GM12878 (cell line): Measurements from ENCODE around the gene KCNV2.

Experiments
- CBX3 ChIP-seq: fragments of 200-600 bp; sonication (generic); IDR thresholded peaks from 2 replicates; pipeline ENCODE4 v1.6.1; 2016; ENCODE audit warnings: low read depth, borderline replicate concordance
- ETV6 ChIP-seq, 2 experiments: fragments of 450-650 bp in 1 of 2; IDR thresholded peaks in 1 of 2; conservative IDR thresholded peaks in 1 of 2; 2 replicates each; pipeline ENCODE4 v1.6.1; 2014; ENCODE audit warnings: antibody characterized with exemption in 1 of 2, borderline replicate concordance in 1 of 2, low read depth in 1 of 2, mild to moderate bottlenecking in 1 of 2, moderate library complexity in 1 of 2
- MYC ChIP-seq: IDR thresholded peaks from 2 replicates; pipeline ENCODE4 v1.6.1; 2011; ENCODE audit warnings: mild to moderate bottlenecking, low read length, moderate library complexity, inconsistent platforms; ENCODE audit not compliant: insufficient read depth, insufficient replicate concordance, insufficient read length, severe bottlenecking
- PAX5 ChIP-seq: IDR thresholded peaks from 2 replicates; pipeline ENCODE4 v1.6.1; 2011; ENCODE audit warnings: low read depth, low read length, borderline replicate concordance
- SPI1 ChIP-seq: IDR thresholded peaks from 2 replicates; pipeline ENCODE4 v1.6.1; 2011; ENCODE audit warnings: low read depth, mild to moderate bottlenecking, low read length, moderate library complexity, borderline replicate concordance; ENCODE audit not compliant: insufficient read depth
- ZNF592 ChIP-seq: fragments of 450-650 bp; IDR thresholded peaks from 2 replicates; pipeline ENCODE4 v1.6.1; 2017; ENCODE audit warnings: mild to moderate bottlenecking, moderate library complexity
- TF ChIP-seq, protein P1 (sequence below), 3 experiments: IDR thresholded peaks in 2 of 3; conservative IDR thresholded peaks in 1 of 3; 2 replicates each; pipeline ENCODE4 v1.5.1; 2011; ENCODE audit warnings: low read depth in 3 of 3, low read length in 3 of 3, mild to moderate bottlenecking in 3 of 3, control low read depth in 2 of 3, moderate library complexity in 2 of 3, inconsistent platforms in 1 of 3, mixed read lengths in 1 of 3; ENCODE audit not compliant: control insufficient read depth in 2 of 3, insufficient read depth in 1 of 3; ENCODE audit errors: extremely low read depth in 1 of 3

DNA sequence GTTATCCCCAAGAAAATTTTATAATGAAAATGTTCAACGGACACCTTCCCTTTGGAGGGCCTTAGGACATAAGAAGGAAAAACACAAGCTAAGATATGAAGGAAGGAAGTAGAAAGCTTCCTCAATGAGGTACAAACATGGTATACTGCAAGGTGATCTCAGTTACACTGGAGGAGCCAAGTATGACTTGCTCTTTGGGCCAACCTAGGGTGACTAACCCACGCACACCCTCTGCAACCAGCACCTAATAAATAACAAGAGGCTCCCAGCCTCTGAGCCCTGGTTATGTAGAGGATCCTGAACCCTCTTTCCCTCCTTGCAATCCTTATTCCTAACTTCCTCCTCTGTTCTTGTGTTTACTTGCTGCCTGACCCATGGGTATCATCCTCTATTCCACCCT lies 38.3 kb upstream of the KCNV2 start:
- no peak for TF ChIP-seq ETV6 (conservative IDR thresholded peaks at IDR 0.05 in 1 of 2, IDR thresholded peaks at IDR 0.05 in 1 of 2; ENCODE audit: borderline replicate concordance in 1 of 2, low read depth in 1 of 2)
- no peak for TF ChIP-seq CBX3
- TF ChIP-seq, protein P1, sequence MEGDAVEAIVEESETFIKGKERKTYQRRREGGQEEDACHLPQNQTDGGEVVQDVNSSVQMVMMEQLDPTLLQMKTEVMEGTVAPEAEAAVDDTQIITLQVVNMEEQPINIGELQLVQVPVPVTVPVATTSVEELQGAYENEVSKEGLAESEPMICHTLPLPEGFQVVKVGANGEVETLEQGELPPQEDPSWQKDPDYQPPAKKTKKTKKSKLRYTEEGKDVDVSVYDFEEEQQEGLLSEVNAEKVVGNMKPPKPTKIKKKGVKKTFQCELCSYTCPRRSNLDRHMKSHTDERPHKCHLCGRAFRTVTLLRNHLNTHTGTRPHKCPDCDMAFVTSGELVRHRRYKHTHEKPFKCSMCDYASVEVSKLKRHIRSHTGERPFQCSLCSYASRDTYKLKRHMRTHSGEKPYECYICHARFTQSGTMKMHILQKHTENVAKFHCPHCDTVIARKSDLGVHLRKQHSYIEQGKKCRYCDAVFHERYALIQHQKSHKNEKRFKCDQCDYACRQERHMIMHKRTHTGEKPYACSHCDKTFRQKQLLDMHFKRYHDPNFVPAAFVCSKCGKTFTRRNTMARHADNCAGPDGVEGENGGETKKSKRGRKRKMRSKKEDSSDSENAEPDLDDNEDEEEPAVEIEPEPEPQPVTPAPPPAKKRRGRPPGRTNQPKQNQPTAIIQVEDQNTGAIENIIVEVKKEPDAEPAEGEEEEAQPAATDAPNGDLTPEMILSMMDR (IDR thresholded peaks at IDR 0.05 in 2 of 3, conservative IDR thresholded peaks at IDR 0.05 in 1 of 3; ENCODE audit: control insufficient read depth in 2 of 3, extremely low read depth in 1 of 3, insufficient read depth in 1 of 3, low read depth in 3 of 3, low read length in 3 of 3): no peak
- TF ChIP-seq MYC: no peak
- TF ChIP-seq ZNF592: no peak
- TF ChIP-seq PAX5: no peak
- no peak for TF ChIP-seq SPI1
